ENCODE results near the gene ROBO3. TPM values are rescaled to one million over a fixed set of nuclear protein-coding genes. Genes with fewer than 3 reads are reported as not detected.
A peak's percentile ranks its signal among the peaks of the same experiment; 100 is the strongest.

ROBO3 gene
- total and polyA plus RNA-seq, 2 donors (not counting 3 experiments of a cell fraction or from before 2014, with no cell fraction given), result 27.1 to 65.4 TPM

GRCh38 chr11:124892146-124892545, 26.9 kb downstream of the ROBO3 start:
- no peak overlapping the region for H3K4me3 ChIP-seq (replicated peaks in 1 of 3; ENCODE audit: insufficient read depth in 1 of 3, low read depth in 1 of 3, low read length in 3 of 3)
- H3K9me1 ChIP-seq (replicated peaks; ENCODE audit: control insufficient read depth, extremely low read depth, insufficient read depth, low read length), result no peaks in the 10 kb centered on the region
- peaks cover 94% of the 10 kb centered on the region for H3K79me2 ChIP-seq (ENCODE audit: control insufficient read depth, insufficient read depth, low read length)
- CTCF ChIA-PET, result interaction anchor here (0.8 to 3.0 kb wide), 6 partner anchors 10 to 62 kb away, joined by 3 to 10 read pairs (median 4); partner anchors contain the start of gene CCDC15
- H3K4me2 ChIP-seq (ENCODE audit: insufficient read depth, low read length), result peak overlapping the region; percentile 14
- dilution Hi-C loops (cut with MboI; ENCODE audit: extremely low pct_ligation_motif_present, low sequenced_read_pairs), result no loop called here
- no peak overlapping the region for H2AFZ ChIP-seq (ENCODE audit: low read depth, low read length)
- POLR2A ChIA-PET, result interaction anchor here (1.5 to 4.0 kb wide), 4 partner anchors 10 to 61 kb away, joined by 4 to 23 read pairs (median 6); partner anchors contain the start of gene CCDC15
- H3K27me3 ChIP-seq (ENCODE audit: control insufficient read depth in 2 of 2, insufficient read depth in 2 of 2, low read length in 2 of 2), result no peaks in the 10 kb centered on the region
- no peaks in the 10 kb centered on the region for H4K20me1 ChIP-seq (replicated peaks; ENCODE audit: control insufficient read depth, extremely low read depth, insufficient read depth, low read length)
- no peaks in the 10 kb centered on the region for H3K9me3 ChIP-seq (replicated peaks; ENCODE audit: control insufficient read depth, insufficient read depth, low read length)
- no peak for DNase-seq (ENCODE audit: low read depth, low spot score)
- FAIRE-seq, result no peak
- no peak overlapping the region for H3K9ac ChIP-seq (replicated peaks; ENCODE audit: extremely low read depth, insufficient read depth, low read length)
- peaks cover 79% of the 10 kb centered on the region for H3K4me1 ChIP-seq (ENCODE audit: control insufficient read depth, extremely low read depth, insufficient read depth, low read length)
- TF ChIP-seq GATA2 (IDR thresholded peaks at IDR 0.05; ENCODE audit: insufficient read depth, insufficient read length, low read depth, low read length) (no peak), MYC (IDR thresholded peaks at IDR 0.05; ENCODE audit: low read depth, low read length) (no peak), POLR2A (IDR thresholded peaks at IDR 0.05; ENCODE audit: low read depth, low read length) (peak; percentile 46), CTCF (IDR thresholded peaks at IDR 0.05; ENCODE audit: extremely low read depth in 1 of 2, insufficient read depth in 1 of 2, low read depth in 1 of 2, low read length in 2 of 2) (no peak), EZH2 (IDR thresholded peaks at IDR 0.05; ENCODE audit: borderline replicate concordance, low read depth, low read length, severe bottlenecking) (no peak), FOS (IDR thresholded peaks at IDR 0.05; ENCODE audit: borderline replicate concordance, insufficient read depth, low read length) (no peak), JUN (IDR thresholded peaks at IDR 0.05; ENCODE audit: borderline replicate concordance, insufficient read depth, insufficient read length, low read depth) (no peak)
- BruUV-seq (replicated peaks), result no TSS peak
- peak overlapping the region; percentile 18 for H3K27ac ChIP-seq (ENCODE audit: insufficient read depth, low read depth, low read length)
- intact Hi-C loops (cut with micrococcal nuclease), result loop anchor here (10.0 kb wide), 1 partner anchor 703 kb away; the partner anchor contains the start of gene STT3A
- peaks cover 61 to 66% of the 10 kb centered on the region in 2 experiments for H3K36me3 ChIP-seq (ENCODE audit: control insufficient read depth in 2 of 2, extremely low read depth in 1 of 2, insufficient read depth in 2 of 2, low read length in 2 of 2)
